ENCODE data around the gene PPAT. TPM values are rescaled to one million over a fixed set of nuclear protein-coding genes. Genes with fewer than 3 reads are reported as not detected.
A peak's percentile ranks its signal among the peaks of the same experiment; 100 is the strongest.
"Not testable (repeated sequence)": the region's sequence is repeated elsewhere in the genome, so short reads cannot be mapped to it uniquely, and the experiment has no call there.

The PPAT gene
- total RNA-seq, result 8.8 TPM

DNA sequence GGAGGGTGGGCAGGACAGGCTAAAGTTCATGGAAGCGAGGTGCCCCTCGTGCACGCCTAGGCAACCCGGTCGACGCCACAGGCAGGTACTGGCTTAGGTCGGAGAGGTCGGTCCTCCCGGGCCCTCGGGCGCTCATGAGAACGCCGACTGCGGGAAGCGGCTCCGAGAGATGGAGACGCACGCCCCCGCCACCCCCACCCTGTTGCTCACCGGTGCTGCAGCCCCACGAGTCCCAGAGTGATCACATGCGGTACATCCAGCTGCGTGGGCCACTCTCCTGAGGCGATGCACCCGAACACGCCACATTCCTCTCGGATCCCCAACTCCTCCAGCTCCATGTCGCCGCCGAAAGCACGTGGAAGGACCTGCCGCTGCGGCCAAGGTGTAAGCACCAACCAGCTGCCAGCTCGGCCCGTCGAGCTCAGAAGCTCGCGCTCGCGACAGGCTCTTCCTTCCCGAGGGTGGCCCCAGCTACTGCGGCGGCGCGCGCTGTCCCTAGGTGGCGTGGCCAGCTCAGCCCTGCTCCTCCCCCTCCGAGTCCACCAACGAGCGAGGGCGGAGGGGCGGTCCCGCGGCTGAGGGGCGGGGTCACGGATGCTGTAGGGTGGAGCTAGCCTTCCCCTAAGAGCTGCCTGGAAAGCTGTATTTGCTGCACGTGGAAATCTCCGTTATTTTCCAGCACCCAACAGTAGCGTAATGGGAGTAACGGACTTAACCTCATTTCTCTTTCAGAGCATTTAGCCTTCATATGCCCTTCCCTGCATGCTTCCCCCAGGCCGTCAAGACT lies at the start of gene PPAT:
Gene PPAT, minus strand, starts transcription at position 476 of the 787 bp plus-strand sequence. Its CDS starts 138 bp downstream, at position 338.
- peak; percentile 98 for ATAC-seq

DNA sequence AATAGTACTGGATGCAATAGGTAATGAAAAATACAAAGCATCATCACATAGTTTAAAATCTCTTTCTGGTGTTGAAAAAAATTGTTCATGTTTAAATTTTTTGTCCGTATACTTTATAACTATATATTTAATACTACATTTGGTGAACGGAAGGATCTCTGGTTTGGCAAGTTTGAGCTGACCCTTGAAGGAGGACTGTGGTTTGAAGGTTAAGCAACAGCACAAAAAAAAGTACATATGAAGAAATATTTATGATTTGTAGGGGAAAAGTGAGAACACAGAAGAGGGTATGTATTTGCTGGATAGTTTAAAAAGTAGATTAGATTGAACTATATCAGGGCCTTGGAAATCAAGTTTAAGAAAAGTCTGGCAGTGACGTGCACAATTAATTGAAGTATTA lies 45.3 kb upstream of the PPAT start:
- no peak for ATAC-seq

DNA sequence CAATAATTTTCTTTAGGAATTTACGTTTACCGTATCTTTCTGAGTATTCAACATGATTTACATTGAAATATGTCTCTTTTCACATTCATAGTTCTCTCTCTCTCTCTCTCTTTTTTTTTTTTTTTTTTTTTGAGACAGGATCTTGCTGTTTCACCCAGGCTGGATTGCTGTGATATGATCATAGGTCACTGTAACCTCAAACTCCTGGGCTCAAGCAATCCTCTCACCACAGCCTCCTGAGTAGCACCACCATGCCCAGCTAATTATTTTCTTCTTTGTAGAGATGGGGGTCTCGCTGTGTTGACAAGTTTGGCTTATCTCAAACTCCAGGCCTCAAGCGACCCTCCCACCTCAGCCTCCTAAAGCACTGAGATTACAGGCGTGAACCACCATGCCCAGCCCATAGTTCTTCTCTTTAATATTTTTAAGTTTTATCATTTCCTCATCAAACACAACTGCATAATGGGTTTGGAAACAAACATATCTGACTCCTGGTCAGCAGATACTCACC lies 41.8 kb upstream of the PPAT start:
- no peak for ATAC-seq

DNA sequence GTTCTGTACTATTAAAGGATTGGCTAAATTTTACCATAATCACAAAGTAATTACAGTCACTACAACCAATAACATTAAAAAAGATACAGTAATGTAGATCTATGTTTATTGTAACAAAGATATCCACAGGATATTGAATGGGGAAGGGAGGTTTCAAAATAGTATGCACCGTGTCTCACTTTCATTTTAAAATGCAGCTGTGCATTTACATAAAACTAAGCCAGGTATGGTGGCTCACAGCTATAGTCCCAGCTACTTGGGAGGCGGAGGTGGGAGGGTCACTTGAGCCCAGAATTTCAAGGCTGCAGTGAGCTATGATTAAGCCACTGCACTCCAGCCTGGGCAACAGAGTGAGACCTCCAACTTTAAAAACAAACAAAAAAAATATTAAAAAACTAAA lies 40.5 kb upstream of the PPAT start:
- ATAC-seq, result no peak

GRCh38 chr4:56469489-56470210 lies 34.2 kb upstream of the PPAT start:
- no peak for ATAC-seq

- peak; percentile 62 for ATAC-seq
These were observed 32.6 kb upstream of the PPAT start for GRCh38 chr4:56468097-56468422.

DNA sequence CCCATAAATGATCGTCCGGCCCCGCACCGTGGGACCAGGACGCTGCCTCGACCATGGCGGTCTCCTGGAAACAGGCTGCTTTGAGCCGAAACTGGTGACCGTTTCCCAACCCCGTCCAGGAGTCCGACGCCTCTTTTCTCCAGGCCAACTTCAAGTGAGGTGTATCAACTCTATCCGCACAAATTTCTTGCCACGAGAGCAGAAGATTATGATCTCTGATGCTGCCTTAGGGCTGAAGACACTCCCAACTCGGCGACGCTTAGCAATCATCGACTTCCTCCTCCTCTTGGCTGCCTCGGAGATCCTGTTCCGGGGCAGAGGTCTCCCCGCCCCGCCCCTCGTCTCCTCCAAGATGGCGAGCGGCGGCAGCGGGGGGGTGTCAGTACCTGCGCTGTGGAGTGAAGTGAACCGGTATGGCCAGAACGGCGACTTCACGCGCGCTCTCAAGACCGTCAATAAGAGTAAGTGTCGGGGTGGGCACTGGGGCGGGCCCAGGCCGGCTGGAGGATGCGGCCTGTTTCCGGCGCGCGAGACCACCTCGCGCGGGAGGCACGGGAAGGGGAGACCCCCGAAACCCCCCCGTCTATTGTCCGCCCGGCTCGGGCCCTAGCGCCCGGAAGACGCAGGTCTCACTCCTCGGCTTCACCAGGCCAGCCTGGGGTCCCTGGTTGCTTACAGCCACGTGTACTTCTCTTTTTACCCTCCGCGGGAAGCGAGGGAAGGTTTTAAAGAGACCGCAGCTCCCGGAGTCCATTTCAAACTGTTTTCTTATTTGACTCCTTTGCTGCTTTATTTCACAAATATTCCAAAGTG lies 32.1 kb upstream of the PPAT start, which contains the start of gene SRP72:
Gene SRP72, plus strand, starts transcription at position 334 of the 813 bp plus-strand sequence. Its CDS starts 19 bp downstream, at position 353.
- ATAC-seq, result peak; percentile 97

- ATAC-seq, result no peak
These were observed 31.5 kb upstream of the PPAT start for GRCh38 chr4:56466910-56467283.

DNA sequence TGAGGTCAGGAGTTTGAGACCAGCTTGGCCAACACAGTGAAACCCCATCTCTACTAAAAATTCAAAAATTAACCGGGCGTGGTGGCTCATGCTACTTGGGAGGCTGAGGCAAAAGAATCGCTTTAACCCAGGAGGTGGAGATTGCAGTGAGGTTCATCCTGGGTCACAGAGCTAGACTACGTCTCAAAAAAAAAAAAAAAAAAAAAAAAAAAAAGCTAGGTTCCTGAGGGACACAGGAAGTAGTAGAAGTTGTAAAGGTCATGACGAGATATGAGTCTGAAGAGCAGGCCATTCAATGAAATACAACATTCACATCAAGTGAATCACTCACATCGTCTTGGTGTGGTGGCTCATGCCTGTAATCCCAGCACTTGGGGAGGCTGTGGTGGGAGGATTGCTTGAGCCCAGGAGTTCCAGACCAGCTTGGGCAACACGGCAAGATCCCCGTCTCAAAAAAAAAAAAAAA lies 30.9 kb upstream of the PPAT start:
- ATAC-seq, result peak; percentile 67

DNA sequence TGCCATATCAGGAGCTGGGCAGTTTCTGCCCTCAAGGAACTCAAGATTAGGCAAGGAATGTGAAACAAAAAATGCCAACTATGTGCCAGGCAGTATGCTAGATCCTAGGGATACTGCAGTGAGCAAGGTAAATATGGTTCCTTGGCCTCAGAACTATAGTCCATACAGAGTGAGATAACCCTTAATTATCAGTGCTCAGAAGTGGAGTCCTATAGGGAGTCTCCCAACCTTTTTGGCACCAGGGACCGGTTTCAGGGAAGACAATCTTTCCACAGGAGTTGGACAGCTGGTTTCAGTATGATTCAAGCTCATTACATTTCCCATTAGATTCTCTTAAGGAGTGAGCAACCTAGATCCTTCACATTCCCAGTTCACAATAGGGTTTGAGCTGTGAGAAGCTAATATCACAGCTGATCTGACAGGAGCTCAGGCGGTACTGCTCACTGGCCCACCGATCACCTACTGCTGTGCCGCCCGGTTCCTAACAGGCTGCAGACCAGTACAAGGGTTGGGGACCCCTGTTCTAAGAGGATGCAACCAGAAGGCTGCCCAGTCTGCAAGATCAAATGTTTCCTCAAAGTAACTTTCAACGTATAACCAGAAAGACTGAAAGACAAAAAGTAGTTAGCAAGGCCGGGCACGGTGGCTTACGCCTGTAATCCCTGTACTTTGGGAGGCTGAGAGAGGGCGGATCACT lies 30.3 kb upstream of the PPAT start:
- peak; percentile 14 for ATAC-seq

GRCh38 chr4:56464581-56464980 lies 29.2 kb upstream of the PPAT start:
- no peak for ATAC-seq

- ATAC-seq, result no peak
These were observed 28.3 kb upstream of the PPAT start for GRCh38 chr4:56463711-56464110.

DNA sequence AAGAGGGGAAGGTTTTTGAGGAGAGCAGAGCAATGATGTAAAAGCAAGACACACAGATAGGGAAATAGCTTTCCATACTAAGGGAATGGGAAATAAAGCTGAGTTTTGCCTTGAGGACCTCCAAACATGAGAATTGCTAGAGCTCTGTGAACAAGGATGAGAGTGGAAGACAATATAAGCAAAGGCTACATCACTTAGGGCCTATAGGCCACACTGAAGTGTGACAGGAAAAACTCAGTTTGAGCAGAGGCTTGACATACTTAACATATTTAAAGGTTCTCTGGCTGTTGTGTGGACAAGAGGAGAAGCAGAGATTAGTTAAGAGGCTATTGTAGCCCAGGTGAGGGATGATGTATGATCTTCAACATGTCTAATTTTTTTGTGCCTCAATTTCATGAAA lies 26.7 kb upstream of the PPAT start:
- ATAC-seq, result no peak

DNA sequence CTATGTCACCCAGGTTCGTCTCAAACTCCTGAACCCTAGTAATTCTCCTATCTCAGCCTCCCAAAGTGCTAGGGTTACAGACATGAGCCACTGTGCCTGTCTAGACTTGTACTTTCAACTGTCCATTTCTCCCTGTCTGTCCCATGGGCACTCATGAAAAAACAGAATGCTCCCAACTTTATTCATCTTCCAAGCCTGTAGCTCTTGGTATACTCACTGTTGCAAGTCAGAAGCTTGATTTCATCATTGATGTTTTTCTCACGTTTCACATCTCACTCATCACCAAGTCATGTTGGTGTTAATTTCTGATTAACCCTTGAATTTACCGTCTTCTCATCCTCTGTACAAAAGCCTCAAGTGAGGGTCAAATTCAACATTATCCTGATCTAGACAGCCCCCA lies 24.7 kb upstream of the PPAT start:
- no peak for ATAC-seq

DNA sequence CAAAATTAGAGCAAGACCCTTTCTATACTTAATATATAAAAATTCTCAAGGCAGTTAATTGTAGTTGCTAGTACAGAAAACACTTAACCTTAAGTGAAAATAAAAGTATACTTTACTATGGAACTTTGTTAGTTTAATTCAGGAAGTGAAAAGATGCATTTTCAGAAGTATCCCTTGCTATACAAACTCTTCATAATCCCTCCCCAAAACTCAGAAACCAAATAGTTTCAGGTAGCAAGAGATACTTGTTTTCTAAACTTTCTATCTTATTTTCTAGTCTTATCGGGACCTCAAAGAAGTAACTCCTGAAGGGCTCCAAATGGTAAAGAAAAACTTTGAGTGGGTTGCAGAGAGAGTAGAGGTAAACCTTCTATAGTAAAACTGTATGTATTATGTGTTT lies 14.9 kb upstream of the PPAT start:
- no peak for ATAC-seq

GRCh38 chr4:56449475-56449874 lies 14.1 kb upstream of the PPAT start:
- not testable (repeated sequence) for ATAC-seq

GRCh38 chr4:56448301-56448700 lies 12.9 kb upstream of the PPAT start:
- no peak for ATAC-seq

GRCh38 chr4:56445699-56446098 lies 10.3 kb upstream of the PPAT start:
- ATAC-seq, result no peak

DNA sequence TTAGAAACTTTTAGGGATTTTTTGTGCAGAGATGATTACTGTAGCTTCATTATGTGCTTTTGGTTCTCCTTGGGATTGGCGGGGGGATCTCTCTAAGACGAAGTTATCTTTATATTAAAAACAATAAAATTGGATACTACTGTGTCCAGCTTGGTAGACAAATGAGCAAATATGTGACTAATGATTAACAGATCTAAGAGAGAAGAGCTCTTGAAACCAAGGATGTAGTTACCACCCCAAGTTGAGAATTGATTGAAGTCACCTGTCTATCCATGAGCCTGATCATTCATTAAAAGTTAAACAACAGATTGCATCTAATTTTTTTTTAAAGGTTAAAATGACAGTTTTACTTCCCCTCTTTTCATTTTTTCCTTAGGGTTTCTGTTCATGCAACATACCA lies 9.3 kb upstream of the PPAT start:
- no peak for ATAC-seq

GRCh38 chr4:56440983-56441382 lies 5.6 kb upstream of the PPAT start:
- ATAC-seq, result no peak

DNA sequence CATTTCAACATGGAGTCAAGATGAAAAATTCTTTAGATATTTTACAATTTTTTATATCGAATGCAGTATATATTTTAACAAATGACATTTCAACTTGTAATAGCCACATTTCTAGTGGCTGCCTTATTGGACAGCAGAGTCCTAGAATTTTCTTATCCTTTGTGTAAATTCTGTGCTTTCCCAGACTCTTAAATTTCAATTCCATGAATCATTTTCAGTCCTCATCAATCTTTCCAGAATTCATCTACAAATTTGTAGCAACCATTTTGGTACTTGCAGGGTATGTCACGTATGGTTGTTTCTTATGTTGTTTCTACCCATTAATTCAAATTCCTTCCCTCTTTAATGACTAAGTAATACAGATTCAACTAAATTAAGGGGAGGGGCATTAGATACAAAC lies 3.4 kb upstream of the PPAT start:
- ATAC-seq, result no peak

- ATAC-seq, result peak; percentile 21
These were observed 746 bp downstream of the PPAT start for GRCh38 chr4:56434599-56435139.

Measured in esophagus mucosa (tissue), 1 donor.